HG02870 (cell line): ENCODE data around the gene RBCK1.
"Not testable (repeated sequence)": the region's sequence is repeated elsewhere in the genome, so short reads cannot be mapped to it uniquely, and the experiment has no call there.

Experiments
- ATAC-seq: cut with Tn5 transposase; IDR thresholded peaks from one replicate; pipeline ENCODE4 v1.9.1; 2021; ENCODE audit warnings: mild to moderate bottlenecking, moderate library complexity; ENCODE audit not compliant: unreplicated experiment

RBCK1 gene

GRCh38 chr20:407953-408842 is at the start of gene RBCK1:
TSS of gene RBCK1 (plus strand) at chr20:408299. CDS start at chr20:408758, 459 bp downstream.
- ATAC-seq, result peak; percentile 71

GRCh38 chr20:358891-359555 is 49.1 kb upstream of the RBCK1 start:
- ATAC-seq, result no peak

GRCh38 chr20:361561-361960 is 46.5 kb upstream of the RBCK1 start:
- no peak for ATAC-seq

GRCh38 chr20:362271-363254 is 45.5 kb upstream of the RBCK1 start:
- no peak for ATAC-seq

- ATAC-seq, result no peak
Measured at GRCh38 chr20:363319-364078, 44.6 kb upstream of the RBCK1 start.

GRCh38 chr20:364905-365794 is 42.9 kb upstream of the RBCK1 start:
- ATAC-seq, result no peak

GRCh38 chr20:366041-366718 is 41.9 kb upstream of the RBCK1 start:
- no peak for ATAC-seq

- no peak for ATAC-seq
Measured at GRCh38 chr20:366719-367485, 41.2 kb upstream of the RBCK1 start.

GRCh38 chr20:367486-367887 is 40.6 kb upstream of the RBCK1 start:
- ATAC-seq, result no peak

GRCh38 chr20:368915-369314 is 39.2 kb upstream of the RBCK1 start:
- ATAC-seq, result no peak

- no peak for ATAC-seq
Measured at GRCh38 chr20:370151-370600, 37.9 kb upstream of the RBCK1 start.

GRCh38 chr20:370977-371754 is 36.9 kb upstream of the RBCK1 start:
- ATAC-seq, result no peak

- no peak for ATAC-seq
Measured at GRCh38 chr20:371755-372542, 36.1 kb upstream of the RBCK1 start.

- ATAC-seq, result not testable (repeated sequence)
Measured at GRCh38 chr20:372543-373082, 35.5 kb upstream of the RBCK1 start.

GRCh38 chr20:373171-373890 is 34.8 kb upstream of the RBCK1 start:
- ATAC-seq, result no peak
